ENCODE measurements around the gene NAGK.

- TF ChIP-seq CTCF (IDR thresholded peaks at IDR 0.05), result no peak
- no peak for TF ChIP-seq POLR2AphosphoS5 (IDR thresholded peaks at IDR 0.05)
Measured at GRCh38 chr2:71103809-71104208, 35.4 kb downstream of the NAGK start.

All from transverse colon (tissue), 4 donors.